Measurements from ENCODE around the gene FNTB. TPM values are rescaled to one million over a fixed set of nuclear protein-coding genes. Genes with fewer than 3 reads are reported as not detected.

The FNTB gene
- polyA plus RNA-seq, 1 experiment = 33.8 TPM

- H3K36me3 ChIP-seq (ENCODE audit: control insufficient read depth, insufficient read depth, low read length) = peaks cover 6% of the 10 kb centered on the region
- POLR2A ChIA-PET = no interaction called here
- DNase-seq (ENCODE audit: low read depth) = no peak
- no peak overlapping the region for H3K4me3 ChIP-seq (ENCODE audit: low read depth, low read length)
- no peak for TF ChIP-seq CTCF (IDR thresholded peaks at IDR 0.05; ENCODE audit: insufficient read depth, low read depth, low read length)
- CTCF ChIA-PET = interaction anchor here (2.0 kb wide), 1 partner anchor 9 kb away, joined by 5 read pairs; no protein-coding TSS in a partner anchor
- H3K27me3 ChIP-seq (ENCODE audit: control insufficient read depth, insufficient read depth, low read length) = no peaks in the 10 kb centered on the region
Measured at GRCh38 chr14:64939817-64940190, 46.9 kb upstream of the FNTB start.

GRCh38 chr14:64940336-64940910 is 46.3 kb upstream of the FNTB start:
- DNase-seq (ENCODE audit: low read depth) = no peak
- no peak overlapping the region for H3K4me3 ChIP-seq (ENCODE audit: low read depth, low read length)
- no peak for TF ChIP-seq CTCF (IDR thresholded peaks at IDR 0.05; ENCODE audit: insufficient read depth, low read depth, low read length)
- no peaks in the 10 kb centered on the region for H3K27me3 ChIP-seq (ENCODE audit: control insufficient read depth, insufficient read depth, low read length)
- ChIA-PET POLR2A (no interaction called here), CTCF (interaction anchor here (0.9 to 2.0 kb wide), 2 partner anchors 10 to 30 kb away, joined by 3 to 5 read pairs; no protein-coding TSS in a partner anchor)
- H3K36me3 ChIP-seq (ENCODE audit: control insufficient read depth, insufficient read depth, low read length) = peaks cover 6% of the 10 kb centered on the region

- Histone ChIP-seq H3K27me3 (ENCODE audit: control insufficient read depth, insufficient read depth, low read length) (no peaks in the 10 kb centered on the region), H3K4me3 (ENCODE audit: low read depth, low read length) (no peak within 1 kb of the TSS), H3K36me3 (ENCODE audit: control insufficient read depth, insufficient read depth, low read length) (peaks cover 6% of the 10 kb centered on the region)
- ChIA-PET POLR2A (no interaction called here), CTCF (interaction anchor here (0.6 to 0.8 kb wide), 2 partner anchors 42 to 1562 kb away, joined by 3 to 5 read pairs; no protein-coding TSS in a partner anchor)
- no peak for DNase-seq (ENCODE audit: low read depth)
- TF ChIP-seq CTCF (IDR thresholded peaks at IDR 0.05; ENCODE audit: insufficient read depth, low read depth, low read length) = no peak
Measured at GRCh38 chr14:64942531-64943111, 44.1 kb upstream of the FNTB start, which contains the start of gene GPX2. GPX2 (minus strand) TSS chr14:64942745; CDS start chr14:64942726, 19 bp downstream.

- Histone ChIP-seq H3K36me3 (ENCODE audit: control insufficient read depth, insufficient read depth, low read length) (peaks cover 6% of the 10 kb centered on the region), H3K4me3 (ENCODE audit: low read depth, low read length) (no peak overlapping the region), H3K27me3 (ENCODE audit: control insufficient read depth, insufficient read depth, low read length) (no peaks in the 10 kb centered on the region)
- ChIA-PET POLR2A (no interaction called here), CTCF (no interaction called here)
- no peak for DNase-seq (ENCODE audit: low read depth)
- no peak for TF ChIP-seq CTCF (IDR thresholded peaks at IDR 0.05; ENCODE audit: insufficient read depth, low read depth, low read length)
Measured at GRCh38 chr14:64943556-64943955, 43.1 kb upstream of the FNTB start.

GRCh38 chr14:64944041-64944440 is 42.7 kb upstream of the FNTB start:
- Histone ChIP-seq H3K27me3 (ENCODE audit: control insufficient read depth, insufficient read depth, low read length) (no peaks in the 10 kb centered on the region), H3K4me3 (ENCODE audit: low read depth, low read length) (no peak overlapping the region), H3K36me3 (ENCODE audit: control insufficient read depth, insufficient read depth, low read length) (peaks cover 6% of the 10 kb centered on the region)
- TF ChIP-seq CTCF (IDR thresholded peaks at IDR 0.05; ENCODE audit: insufficient read depth, low read depth, low read length) = no peak
- no peak for DNase-seq (ENCODE audit: low read depth)
- ChIA-PET CTCF (no interaction called here), POLR2A (no interaction called here)

All from BJ (cell line).